Adrenal gland (tissue), 12 donors: Measurements from ENCODE around the gene TPM4. TPM values are rescaled to one million over a fixed set of nuclear protein-coding genes. Genes with fewer than 3 reads are reported as not detected.
"Not testable (repeated sequence)": the region's sequence is repeated elsewhere in the genome, so short reads cannot be mapped to it uniquely, and the experiment has no call there.

Experiments used
- DNase-seq, 7 donors: peaks; one replicate each; pipeline ENCODE4 v3.0.0-alpha.2; 2019 to 2020
- H3K27ac ChIP-seq, 5 donors: fragments of 200-600 bp; sonication (generic) in 4 of 5; 1 replicate in 3 of 5; 2 replicates in 2 of 5; pipeline versions ENCODE4 v1.5.1 to v1.8.0; 2016 to 2020; ENCODE audit warnings: mild to moderate bottlenecking in 1 of 5
- H3K27me3 ChIP-seq: fragments of 200-600 bp; 2 replicates; pipeline ENCODE4 v1.8.0; 2021
- H3K36me3 ChIP-seq, 2 donors: fragments of 200-600 bp; replicated peaks in 1 of 2; 1 replicate in 1 of 2; 2 replicates in 1 of 2; pipeline versions ENCODE4 v1.5.1 to v1.8.0; 2018 to 2022
- H3K4me1 ChIP-seq, 2 donors: fragments of 200-600 bp; replicated peaks in 1 of 2; 1 replicate in 1 of 2; 2 replicates in 1 of 2; pipeline versions ENCODE4 v1.5.1 to v1.8.0; 2018 to 2021
- H3K4me3 ChIP-seq, 4 donors: fragments of 200-600 bp; sonication (generic) in 3 of 4; one replicate each; pipeline ENCODE4 v1.5.1; 2016 to 2018
- H3K9me3 ChIP-seq, 3 donors: fragments of 200-600 bp; sonication (generic) in 1 of 3; replicated peaks in 1 of 3; 1 replicate in 2 of 3; 2 replicates in 1 of 3; pipeline versions ENCODE4 v1.5.1 to v1.8.0; 2016 to 2021
- CTCF ChIP-seq, 6 experiments: fragments of 450-650 bp in 4 of 6; fragments of 200-600 bp in 2 of 6; sonication (generic) in 1 of 6; IDR thresholded peaks; 1 replicate in 5 of 6; 2 replicates in 1 of 6; pipeline versions ENCODE4 v1.5.1 to v1.8.0; 2016 to 2021; ENCODE audit warnings: antibody characterized with exemption in 6 of 6, mild to moderate bottlenecking in 2 of 6, moderate library complexity in 1 of 6
- POLR2A ChIP-seq, 2 donors: fragments of 450-650 bp; IDR thresholded peaks; one replicate each; pipeline ENCODE4 v1.6.1; 2017; ENCODE audit warnings: antibody characterized with exemption in 2 of 2, mild to moderate bottlenecking in 2 of 2, moderate library complexity in 1 of 2
- WGBS, 4 donors: extraction: QIAGEN DNeasy Blood & Tissue Kit in 2 of 4; methylation state at CpG; one replicate each; pipeline versions ENCODE4 v1.1.5 to v1.1.7; 2013 to 2017; 5-methylcytosine and 5-hydroxymethylcytosine counted together
- intact Hi-C, 2 donors: fragments of 100-400 bp; cut with DNase I; formaldehyde crosslinking; loops; one replicate each; pipeline versions ENCODE4 v1.14.1 to v1.15.0; 2022 to 2023
- polyA plus RNA-seq, 3 donors: library from polyadenylated mRNA; stranded (reverse); fragments of 200-250 nt in 2 of 3; fragments of 350-450 nt in 1 of 3; fragmentation: Illumina TruSeq in 1 of 3; extraction: RNeasy Lipid Tissue Mini Kit (QIAGEN cat#74804) in 1 of 3; gene quantifications; one replicate each; pipeline ENCODE4 v1.2.3, GENCODE V29; 2013 to 2014
- total RNA-seq, 9 donors: library from RNA; depleted of rRNA in 4 of 9; stranded (reverse); fragments of >200 nt in 4 of 9; fragments of 120-200 nt in 1 of 9; fragmentation: NEBNext Ultra II Directional in 1 of 9; extraction: Animal tissue kit (Norgen Biotek cat#: 25700) in 1 of 9; gene quantifications; one replicate each; pipeline versions ENCODE4 v1.1.0 to v1.2.4, GENCODE V29; 2013 to 2023
- donor health status: healthy with polysubstance abuse.
- donor health status: Bipolar disorder and iron deficiency.
- donor health status: DM: yes; HTN: yes; CAD: no.
- donor health status: DM: no; HTN: no; CAD: no.
- donor health status: DM: no; HTN: no; CAD: no.
- donor health status: DM: yes; HTN: yes; CAD: no.

Gene TPM4
- total and polyA plus RNA-seq, 12 donors: 111 to 294 (median 204) TPM

GRCh38 chr19:16084067-16084685, 7.9 kb downstream of the TPM4 start:
- no peaks in the 10 kb centered on the region for H3K9me3 ChIP-seq
- no peaks in the 10 kb centered on the region for H3K27me3 ChIP-seq
- 90 to 93% (median 90%) methylated on average over 11 of the region's 11 CpGs for WGBS, 4 donors
- no peak overlapping the region for H3K27ac ChIP-seq
- no peak overlapping the region for H3K4me3 ChIP-seq
- peaks cover 9 to 43% of the 10 kb centered on the region in 2 donors for H3K4me1 ChIP-seq
- H3K36me3 ChIP-seq: peaks cover 0 to 81% of the 10 kb centered on the region in 2 donors
- intact Hi-C loops: no loop called here
- no peak for DNase-seq
- no peak for TF ChIP-seq POLR2A (IDR thresholded peaks at IDR 0.05)
- no peak for TF ChIP-seq CTCF (IDR thresholded peaks at IDR 0.05)

GRCh38 chr19:16085115-16085514, 8.8 kb downstream of the TPM4 start:
- DNase-seq: peak in 1 of 7 donors; percentile 67
- no peak overlapping the region for H3K4me3 ChIP-seq
- H3K27ac ChIP-seq: no peak overlapping the region
- WGBS, 4 donors: 57 to 63% (median 58%) methylated on average over 6 of the region's 6 CpGs
- TF ChIP-seq POLR2A (IDR thresholded peaks at IDR 0.05) (no peak), CTCF (IDR thresholded peaks at IDR 0.05) (no peak)
- H3K27me3 ChIP-seq: no peaks in the 10 kb centered on the region
- intact Hi-C loops: no loop called here
- peaks cover 0 to 91% of the 10 kb centered on the region in 2 donors for H3K36me3 ChIP-seq
- H3K4me1 ChIP-seq: peaks cover 0 to 37% of the 10 kb centered on the region in 2 donors
- H3K9me3 ChIP-seq: no peaks in the 10 kb centered on the region

- H3K27me3 ChIP-seq, intact Hi-C loops, DNase-seq, H3K9me3 ChIP-seq, H3K4me3 ChIP-seq: not testable (repeated sequence)
- Histone ChIP-seq H3K27ac (peak overlapping the region in 2 of 5 donors; percentile 67 to 76), H3K4me1 (peaks cover 0 to 37% of the 10 kb centered on the region in 2 donors), H3K36me3 (peaks cover 0 to 100% of the 10 kb centered on the region in 2 donors)
- WGBS, 4 donors: 85 to 91% (median 89%) methylated on average over 11 of the region's 11 CpGs
- peak in 1 of 2 donors; percentile 18 for TF ChIP-seq POLR2A (IDR thresholded peaks at IDR 0.05)
These were observed 11.1 kb downstream of the TPM4 start for GRCh38 chr19:16087404-16087803.

GRCh38 chr19:16087940-16088339, 11.6 kb downstream of the TPM4 start:
- H3K36me3 ChIP-seq: peaks cover 0 to 100% of the 10 kb centered on the region in 2 donors
- no peak overlapping the region for H3K4me3 ChIP-seq
- peak overlapping the region in 3 of 5 donors; percentile 22 to 76 (median 41) for H3K27ac ChIP-seq
- H3K9me3 ChIP-seq: no peaks in the 10 kb centered on the region
- DNase-seq: no peak
- WGBS, 4 donors: 72 to 84% (median 78%) methylated on average over 12 of the region's 12 CpGs
- H3K27me3 ChIP-seq: no peaks in the 10 kb centered on the region
- intact Hi-C loops: no loop called here
- H3K4me1 ChIP-seq: peaks cover 0 to 37% of the 10 kb centered on the region in 2 donors
- no peak for TF ChIP-seq POLR2A (IDR thresholded peaks at IDR 0.05)
- TF ChIP-seq CTCF (IDR thresholded peaks at IDR 0.05): no peak
